Astrocyte (in vitro differentiated cells and primary cell): ENCODE measurements around the gene GXYLT2. TPM values are rescaled to one million over a fixed set of nuclear protein-coding genes. Genes with fewer than 3 reads are reported as not detected.

Source experiments
- DNase-seq: peaks from one replicate; pipeline ENCODE4 v3.0.0-alpha.2; 2010; ENCODE audit warnings: low read depth
- FAIRE-seq: peaks from 2 replicates; lab custom pipeline; 2011; peaks lifted over from hg19 to GRCh38; lab: Jason Lieb, UNC
- H2AFZ ChIP-seq: 2 replicates; pipeline ENCODE4 v1.6.0; 2012; ENCODE audit warnings: low read depth, low read length, inconsistent platforms
- H3K27ac ChIP-seq: 2 replicates; pipeline ENCODE4 v1.5.1; 2011; ENCODE audit warnings: low read depth, low read length, inconsistent platforms
- H3K27me3 ChIP-seq: 2 replicates; pipeline ENCODE4 v1.6.0; 2011; ENCODE audit warnings: low read length, inconsistent platforms; ENCODE audit not compliant: insufficient read depth
- H3K36me3 ChIP-seq: 2 replicates; pipeline ENCODE4 v1.5.1; 2011; ENCODE audit warnings: low read length, inconsistent platforms; ENCODE audit not compliant: insufficient read depth
- H3K4me1 ChIP-seq: 2 replicates; pipeline ENCODE4 v1.5.1; 2011; ENCODE audit warnings: low read length, inconsistent platforms; ENCODE audit not compliant: insufficient read depth
- H3K4me2 ChIP-seq: 2 replicates; pipeline ENCODE4 v1.6.0; 2012; ENCODE audit warnings: low read length, inconsistent platforms
- H3K4me3 ChIP-seq: 2 replicates; pipeline ENCODE4 v1.5.1; 2011; ENCODE audit warnings: low read depth, mild to moderate bottlenecking, low read length, inconsistent platforms; ENCODE audit not compliant: insufficient read depth
- H3K79me2 ChIP-seq: 2 replicates; pipeline ENCODE4 v1.6.0; 2012; ENCODE audit warnings: mild to moderate bottlenecking, low read length, inconsistent platforms; ENCODE audit not compliant: insufficient read depth
- H3K9ac ChIP-seq: 2 replicates; pipeline ENCODE4 v1.6.0; 2012; ENCODE audit warnings: mild to moderate bottlenecking, low read length, inconsistent platforms
- H3K9me3 ChIP-seq: 2 replicates; pipeline ENCODE4 v1.5.1; 2012; ENCODE audit warnings: low read depth, mild to moderate bottlenecking, low read length, inconsistent platforms; ENCODE audit not compliant: insufficient read depth
- H4K20me1 ChIP-seq: 2 replicates; pipeline ENCODE4 v1.6.0; 2012; ENCODE audit warnings: low read length, inconsistent platforms; ENCODE audit not compliant: insufficient read depth
- H3K27ac Mint-ChIP-seq: one replicate; pipeline ENCODE4 v1.8.0; 2021; ENCODE audit warnings: mild to moderate bottlenecking, mixed read lengths; ENCODE audit not compliant: unreplicated experiment
- H3K27me3 Mint-ChIP-seq: one replicate; pipeline ENCODE4 v1.8.0; 2021; ENCODE audit warnings: low read depth, mixed read lengths; ENCODE audit not compliant: unreplicated experiment
- H3K36me3 Mint-ChIP-seq: one replicate; pipeline ENCODE4 v1.8.0; 2021; ENCODE audit warnings: low read depth, mixed read lengths; ENCODE audit not compliant: unreplicated experiment
- H3K4me1 Mint-ChIP-seq: one replicate; pipeline ENCODE4 v1.8.0; 2021; ENCODE audit warnings: low read depth, mixed read lengths; ENCODE audit not compliant: unreplicated experiment
- H3K4me3 Mint-ChIP-seq: one replicate; pipeline ENCODE4 v1.8.0; 2021; ENCODE audit warnings: mild to moderate bottlenecking, moderate library complexity, mixed read lengths; ENCODE audit not compliant: unreplicated experiment
- H3K9me3 Mint-ChIP-seq: one replicate; pipeline ENCODE4 v1.8.0; 2021; ENCODE audit warnings: mild to moderate bottlenecking, mixed read lengths; ENCODE audit not compliant: unreplicated experiment
- CTCF ChIP-seq: IDR thresholded peaks from 2 replicates; pipeline ENCODE4 v1.5.1; 2011; ENCODE audit warnings: low read depth, mild to moderate bottlenecking, inconsistent platforms, low read length, moderate library complexity; ENCODE audit not compliant: insufficient read depth
- EZH2 ChIP-seq: IDR thresholded peaks from 2 replicates; pipeline ENCODE4 v1.6.1; 2012; ENCODE audit warnings: mild to moderate bottlenecking, low read length, inconsistent platforms; ENCODE audit not compliant: insufficient read depth
- total RNA-seq: library from RNA; stranded (reverse); gene quantifications from 2 replicates; pipeline ENCODE4 v1.2.1, GENCODE V29; 2021

Gene GXYLT2
- total RNA-seq, 1 donor from 2014 or later, result 62.6 TPM

GRCh38 chr3:72896996-72897757, 9.3 kb downstream of the GXYLT2 start:
- Histone ChIP-seq H3K4me2 (no peak overlapping the region), H3K27me3 (no peaks in the 10 kb centered on the region), H2AFZ (no peak overlapping the region), H3K79me2 (peaks cover 10% of the 10 kb centered on the region), H3K4me1 (peaks cover 10% of the 10 kb centered on the region), H3K27ac (no peak overlapping the region), H3K36me3 (no peaks in the 10 kb centered on the region), H3K9ac (no peak overlapping the region), H3K4me3 (no peak overlapping the region), H3K9me3 (no peaks in the 10 kb centered on the region), H4K20me1 (peaks cover 3% of the 10 kb centered on the region)
- Mint-ChIP-seq H3K36me3 (peaks cover 18% of the 10 kb centered on the region), H3K4me1 (peaks cover 22% of the 10 kb centered on the region), H3K27ac (peak overlapping the region; percentile 42), H3K9me3 (no peaks in the 10 kb centered on the region), H3K4me3 (no peak overlapping the region), H3K27me3 (no peaks in the 10 kb centered on the region)
- TF ChIP-seq EZH2 (no peak), CTCF (no peak)
- peak; percentile 35 for DNase-seq
- FAIRE-seq, result no peak

GRCh38 chr3:72897758-72898007, 9.8 kb downstream of the GXYLT2 start:
- H3K4me3 ChIP-seq, result no peak overlapping the region
- TF ChIP-seq CTCF (no peak), EZH2 (no peak)

GRCh38 chr3:72899349-72899765, 11.5 kb downstream of the GXYLT2 start:
- Histone ChIP-seq H2AFZ (no peak overlapping the region), H3K27ac (no peak overlapping the region), H3K4me3 (no peak overlapping the region), H3K27me3 (no peaks in the 10 kb centered on the region), H3K79me2 (peaks cover 15% of the 10 kb centered on the region), H3K4me1 (no peaks in the 10 kb centered on the region), H3K36me3 (no peaks in the 10 kb centered on the region), H4K20me1 (peaks cover 13% of the 10 kb centered on the region), H3K4me2 (no peak overlapping the region), H3K9ac (no peak overlapping the region), H3K9me3 (no peaks in the 10 kb centered on the region)
- FAIRE-seq (no peak), DNase-seq (peak; percentile 66)
- Mint-ChIP-seq H3K4me3 (no peak overlapping the region), H3K27ac (no peak overlapping the region), H3K27me3 (no peaks in the 10 kb centered on the region), H3K36me3 (peaks cover 16% of the 10 kb centered on the region), H3K9me3 (no peaks in the 10 kb centered on the region), H3K4me1 (peaks cover 21% of the 10 kb centered on the region)
- TF ChIP-seq EZH2 (no peak), CTCF (no peak)

More at GRCh38 chr3:72897758-72898007, 9.8 kb downstream of the GXYLT2 start:
- Histone ChIP-seq H3K27me3 (no peaks in the 10 kb centered on the region), H3K4me1 (peaks cover 5% of the 10 kb centered on the region), H4K20me1 (peaks cover 3% of the 10 kb centered on the region), H3K36me3 (no peaks in the 10 kb centered on the region), H3K4me2 (no peak overlapping the region), H3K9ac (no peak overlapping the region), H3K9me3 (no peaks in the 10 kb centered on the region), H3K27ac (no peak overlapping the region), H2AFZ (no peak overlapping the region), H3K79me2 (peaks cover 9% of the 10 kb centered on the region)
- H3K27ac Mint-ChIP-seq, result peak overlapping the region; percentile 42
- FAIRE-seq (no peak), DNase-seq (no peak)
- H3K9me3 Mint-ChIP-seq, result no peaks in the 10 kb centered on the region
- no peak overlapping the region for H3K4me3 Mint-ChIP-seq
- no peaks in the 10 kb centered on the region for H3K27me3 Mint-ChIP-seq
- peaks cover 18% of the 10 kb centered on the region for H3K36me3 Mint-ChIP-seq
- H3K4me1 Mint-ChIP-seq, result peaks cover 17% of the 10 kb centered on the region
